GM12878 (cell line): Measurements from ENCODE around the gene KIFC1. TPM values are rescaled to one million over a fixed set of nuclear protein-coding genes. Genes with fewer than 3 reads are reported as not detected.

Experiments
- ASH2L ChIP-seq: fragments of 300-600, 200-600 bp; sonication (generic); IDR thresholded peaks from 2 replicates; pipeline ENCODE4 v1.6.1; 2017; ENCODE audit warnings: low read depth, mild to moderate bottlenecking, borderline replicate concordance
- ATF2 ChIP-seq: IDR thresholded peaks from 2 replicates; pipeline ENCODE4 v1.6.1; 2012; ENCODE audit warnings: low read length, inconsistent platforms
- BCL11A ChIP-seq: IDR thresholded peaks from 2 replicates; pipeline ENCODE4 v1.6.1; 2011; ENCODE audit warnings: low read depth, low read length
- BMI1 ChIP-seq: fragments of 450-650 bp; IDR thresholded peaks from 2 replicates; pipeline ENCODE4 v1.6.1; 2016; ENCODE audit warnings: mild to moderate bottlenecking, moderate library complexity, borderline replicate concordance
- EZH2 ChIP-seq: IDR thresholded peaks from 2 replicates; pipeline ENCODE4 v1.6.1; 2012; ENCODE audit warnings: low read depth, mild to moderate bottlenecking, control low read depth, inconsistent platforms, low read length, borderline replicate concordance; ENCODE audit not compliant: control insufficient read depth
- HDAC6 ChIP-seq: fragments of 200-600 bp; sonication (generic); IDR thresholded peaks from one replicate; pipeline ENCODE4 v1.8.0; 2017; ENCODE audit warnings: antibody characterized with exemption; ENCODE audit not compliant: unreplicated experiment
- IKZF2 ChIP-seq, 2 experiments: fragments of 450-650 bp; IDR thresholded peaks; 2 replicates each; pipeline ENCODE4 v1.6.1; 2017; ENCODE audit warnings: mild to moderate bottlenecking in 2 of 2, moderate library complexity in 2 of 2
- KDM1A ChIP-seq: fragments of 200-600 bp; sonication (generic); IDR thresholded peaks from 2 replicates; pipeline ENCODE4 v1.6.1; 2016; ENCODE audit warnings: borderline replicate concordance
- LARP7 ChIP-seq: fragments of 450-650 bp; IDR thresholded peaks from 2 replicates; pipeline ENCODE4 v1.6.1; 2017; ENCODE audit warnings: mild to moderate bottlenecking
- MYC ChIP-seq: IDR thresholded peaks from 2 replicates; pipeline ENCODE4 v1.6.1; 2011; ENCODE audit warnings: mild to moderate bottlenecking, low read length, moderate library complexity, inconsistent platforms; ENCODE audit not compliant: insufficient read depth, insufficient replicate concordance, insufficient read length, severe bottlenecking
- RAD21 ChIP-seq: IDR thresholded peaks from 2 replicates; pipeline ENCODE4 v1.6.1; 2011; ENCODE audit warnings: mild to moderate bottlenecking, low read depth, low read length, moderate library complexity; ENCODE audit not compliant: insufficient read depth
- RBBP5 ChIP-seq: fragments of 200-600 bp; sonication (generic); conservative IDR thresholded peaks from 2 replicates; pipeline ENCODE4 v1.6.1; 2016
- SKIL ChIP-seq: fragments of 450-650 bp; IDR thresholded peaks from 2 replicates; pipeline ENCODE4 v1.6.1; 2017; ENCODE audit warnings: mild to moderate bottlenecking, low read depth, inconsistent platforms; ENCODE audit not compliant: poor library complexity, severe bottlenecking
- TAF1 ChIP-seq: IDR thresholded peaks from 2 replicates; pipeline ENCODE4 v1.6.1; 2011; ENCODE audit warnings: mild to moderate bottlenecking, low read depth, low read length, borderline replicate concordance
- TCF12 ChIP-seq: IDR thresholded peaks from 2 replicates; pipeline ENCODE4 v1.6.1; 2011; ENCODE audit warnings: low read depth, mild to moderate bottlenecking, low read length
- YBX1 ChIP-seq: fragments of 450-650 bp; IDR thresholded peaks from 2 replicates; pipeline ENCODE4 v1.6.1; 2016; ENCODE audit warnings: antibody characterized with exemption
- ZNF217 ChIP-seq: fragments of 450-650 bp; IDR thresholded peaks from 2 replicates; pipeline ENCODE4 v1.6.1; 2017; ENCODE audit warnings: antibody characterized with exemption, mild to moderate bottlenecking
- ZNF24 ChIP-seq: fragments of 450-650 bp; IDR thresholded peaks from 2 replicates; pipeline ENCODE4 v1.6.1; 2017; ENCODE audit warnings: antibody characterized with exemption, mild to moderate bottlenecking
- ZNF622 ChIP-seq: fragments of 450-650 bp; IDR thresholded peaks from 2 replicates; pipeline ENCODE4 v1.6.1; 2017; ENCODE audit warnings: mild to moderate bottlenecking, inconsistent platforms
- ZSCAN29 ChIP-seq: fragments of 450-650 bp; IDR thresholded peaks from 2 replicates; pipeline ENCODE4 v1.6.1; 2017; ENCODE audit warnings: mild to moderate bottlenecking, moderate library complexity
- polyA plus RNA-seq, 11 experiments: library from polyadenylated mRNA; depleted of rRNA in 4 of 11; unstranded in 6 of 11; stranded (reverse) in 5 of 11; fragments of >200 nt; fragmentation: Nextera tagmentation in 4 of 11; fragmentation: Illumina TruSeq in 1 of 11; extraction: Ambion mirVana in 4 of 11; extraction: Trizol in 1 of 11; gene quantifications; 1 replicate in 1 of 11; 2 replicates in 10 of 11; pipeline versions ENCODE4 v1.2.1 to v1.2.3, GENCODE V29; 2011 to 2016; ENCODE audit warnings: inconsistent platforms in 2 of 11, missing spikeins in 2 of 11, low read depth in 1 of 11
- total RNA-seq, 4 experiments: library from RNA; depleted of rRNA in 3 of 4; stranded (reverse); fragments of >200 nt in 3 of 4; fragmentation: Illumina TruSeq in 1 of 4; extraction: Trizol in 1 of 4; gene quantifications; 2 replicates each; pipeline versions ENCODE4 v1.2.1 to v1.2.3, GENCODE V29; 2013 to 2021

The KIFC1 gene
- total and polyA plus RNA-seq, 10 of the 15 experiments (the other 5 are each of a cell fraction or from before 2014, with no cell fraction given) = 1.8 to 87.4 (median 54.4) TPM

DNA sequence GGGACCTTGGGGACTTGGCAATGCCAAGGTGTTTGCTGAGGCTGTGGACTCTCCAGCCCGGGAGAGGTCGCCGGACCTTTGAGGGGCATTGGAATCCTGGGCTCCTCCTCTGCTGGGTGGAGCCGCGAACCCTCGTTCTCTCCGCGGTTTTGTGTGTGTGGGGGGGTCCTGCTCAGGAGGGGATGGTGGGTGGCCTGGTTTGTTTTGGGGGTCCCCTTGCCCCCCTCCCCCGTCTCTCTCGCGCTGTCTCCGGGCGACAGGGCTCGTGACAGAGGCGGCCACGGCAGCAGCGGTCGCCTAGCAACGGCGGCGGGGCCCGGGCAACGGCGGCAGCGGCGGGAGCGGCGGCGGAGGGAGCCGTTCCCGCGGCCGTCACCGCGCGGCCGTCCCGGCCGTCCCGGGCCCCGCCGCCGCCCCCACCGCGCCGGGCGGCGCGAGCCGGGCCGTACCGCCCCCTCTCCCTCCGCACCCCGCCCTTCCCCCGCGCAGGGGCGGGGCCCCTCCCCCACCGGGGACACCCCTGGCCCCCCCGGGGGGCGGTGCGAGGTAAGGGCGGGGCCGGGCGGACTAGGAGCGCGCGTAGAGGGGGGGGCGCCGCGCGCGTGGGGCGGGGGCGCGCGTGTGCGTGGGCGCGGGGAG, 36.1 kb downstream of the KIFC1 start (continued):
- no peak for TF ChIP-seq TAF1
- TF ChIP-seq RBBP5 = no peak
- TF ChIP-seq ASH2L = no peak
- no peak for TF ChIP-seq TCF12
- TF ChIP-seq LARP7 = 0 out of 2 replicates have a peak, but pooled peaks have one; percentile 43
- TF ChIP-seq KDM1A = no peak
- TF ChIP-seq ZNF217 = no peak
- peak; percentile 77 for TF ChIP-seq BMI1
- no peak; a peak in 1 of 4 replicates for TF ChIP-seq IKZF2 (IDR thresholded peaks at IDR 0.05)
- TF ChIP-seq ATF2 = no peak
- no peak for TF ChIP-seq YBX1
- TF ChIP-seq ZSCAN29 = no peak
- no peak for TF ChIP-seq SKIL
- no peak for TF ChIP-seq ZNF24
- TF ChIP-seq MYC = no peak
- TF ChIP-seq RAD21 = no peak
- TF ChIP-seq BCL11A = no peak
- TF ChIP-seq ZNF622 = no peak
- no peak for TF ChIP-seq EZH2
- no peak for TF ChIP-seq HDAC6
- TF ChIP-seq, all 136 proteins: peak for 12
